HG03103 (cell line): ENCODE results near the gene ZNF391.
"Not testable (repeated sequence)": the region's sequence is repeated elsewhere in the genome, so short reads cannot be mapped to it uniquely, and the experiment has no call there.

Experiments
- ATAC-seq: cut with Tn5 transposase; IDR thresholded peaks from one replicate; pipeline ENCODE4 v1.9.1; 2021; ENCODE audit warnings: low read depth; ENCODE audit not compliant: unreplicated experiment

ZNF391 gene

GRCh38 chr6:27388293-27389197 is at the start of gene ZNF391:
Gene ZNF391 (plus strand): TSS chr6:27388759. CDS start chr6:27400371, 11,612 bp downstream.
- peak; percentile 82 for ATAC-seq

- ATAC-seq: no peak
Observed at GRCh38 chr6:27352850-27353249, 35.7 kb upstream of the ZNF391 start.

GRCh38 chr6:27358786-27359185 is 29.8 kb upstream of the ZNF391 start:
- ATAC-seq: no peak

- ATAC-seq: no peak
Observed at GRCh38 chr6:27359231-27359630, 29.3 kb upstream of the ZNF391 start.

GRCh38 chr6:27368202-27368601 is 20.4 kb upstream of the ZNF391 start:
- no peak for ATAC-seq

GRCh38 chr6:27370391-27370790 is 18.2 kb upstream of the ZNF391 start:
- ATAC-seq: no peak

GRCh38 chr6:27374824-27375612 is 13.5 kb upstream of the ZNF391 start:
- no peak for ATAC-seq

- ATAC-seq: no peak
Observed at GRCh38 chr6:27375613-27376079, 12.9 kb upstream of the ZNF391 start.

- ATAC-seq: not testable (repeated sequence)
Observed at GRCh38 chr6:27378406-27378805, 10.2 kb upstream of the ZNF391 start.

- ATAC-seq: not testable (repeated sequence)
Observed at GRCh38 chr6:27381001-27381400, 7.6 kb upstream of the ZNF391 start.

GRCh38 chr6:27383011-27383410 is 5.5 kb upstream of the ZNF391 start:
- no peak for ATAC-seq

- ATAC-seq: no peak
Observed at GRCh38 chr6:27383481-27383880, 5.1 kb upstream of the ZNF391 start.

- no peak for ATAC-seq
Observed at GRCh38 chr6:27392623-27393022, 4.1 kb downstream of the ZNF391 start.

- ATAC-seq: no peak
Observed at GRCh38 chr6:27394073-27394472, 5.5 kb downstream of the ZNF391 start.

- ATAC-seq: no peak
Observed at GRCh38 chr6:27400877-27401642, 12.5 kb downstream of the ZNF391 start.

- no peak for ATAC-seq
Observed at GRCh38 chr6:27406085-27406484, 17.5 kb downstream of the ZNF391 start.

GRCh38 chr6:27407153-27407814 is 18.7 kb downstream of the ZNF391 start:
- ATAC-seq: no peak

- ATAC-seq: no peak
Observed at GRCh38 chr6:27414300-27414699, 25.7 kb downstream of the ZNF391 start.

- ATAC-seq: no peak
Observed at GRCh38 chr6:27414996-27415395, 26.4 kb downstream of the ZNF391 start.

GRCh38 chr6:27415898-27416297 is 27.3 kb downstream of the ZNF391 start:
- no peak for ATAC-seq
